GM19035 (cell line): Measurements from ENCODE around the gene DUSP9.

ENCODE experiments used
- ATAC-seq: cut with Tn5 transposase; IDR thresholded peaks from one replicate; pipeline ENCODE4 v1.9.1; 2021; ENCODE audit not compliant: unreplicated experiment

The DUSP9 gene

DNA sequence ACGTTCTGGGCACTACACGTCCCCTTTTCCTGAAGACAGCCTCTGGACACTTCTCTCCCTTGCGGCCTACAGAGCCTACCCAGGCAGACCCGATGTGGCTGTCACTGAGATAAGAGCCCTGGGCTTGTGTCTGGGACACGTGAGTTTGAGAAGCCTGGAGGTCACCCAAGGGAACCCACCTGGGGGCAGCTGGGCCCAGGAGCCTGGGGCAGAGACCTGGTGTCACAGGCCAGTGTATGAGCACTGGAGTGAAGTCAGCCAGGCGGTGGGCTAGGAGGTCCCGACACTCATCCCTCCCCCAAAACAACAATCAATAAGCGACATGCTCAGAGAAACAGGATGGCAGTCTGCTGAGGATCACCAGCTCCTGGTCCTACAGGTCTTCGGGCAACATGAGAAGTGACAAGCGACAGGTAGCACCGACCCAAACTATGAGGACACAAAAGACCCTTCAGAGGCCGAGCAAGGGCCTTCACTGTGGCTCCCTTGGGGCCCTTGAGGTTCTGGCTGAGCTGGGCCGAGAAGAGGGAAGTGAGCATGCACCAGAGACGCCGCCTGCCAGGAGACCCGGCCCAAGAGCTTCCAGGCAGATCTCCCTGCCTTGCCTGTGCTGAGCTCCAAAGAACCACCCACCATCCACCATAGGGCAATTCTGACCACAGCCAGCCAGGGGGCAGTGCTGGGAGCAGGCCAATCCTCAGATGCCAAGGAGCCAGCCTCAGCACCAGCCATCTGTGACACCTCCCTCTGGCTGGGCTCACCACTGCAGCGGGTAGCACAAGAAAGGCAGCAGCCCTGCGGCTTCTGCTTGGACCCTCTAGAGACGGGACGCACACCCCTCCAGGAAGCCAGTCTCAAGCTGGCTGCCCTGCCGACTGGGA is 11.0 kb upstream of the DUSP9 start:
- no peak for ATAC-seq

DNA sequence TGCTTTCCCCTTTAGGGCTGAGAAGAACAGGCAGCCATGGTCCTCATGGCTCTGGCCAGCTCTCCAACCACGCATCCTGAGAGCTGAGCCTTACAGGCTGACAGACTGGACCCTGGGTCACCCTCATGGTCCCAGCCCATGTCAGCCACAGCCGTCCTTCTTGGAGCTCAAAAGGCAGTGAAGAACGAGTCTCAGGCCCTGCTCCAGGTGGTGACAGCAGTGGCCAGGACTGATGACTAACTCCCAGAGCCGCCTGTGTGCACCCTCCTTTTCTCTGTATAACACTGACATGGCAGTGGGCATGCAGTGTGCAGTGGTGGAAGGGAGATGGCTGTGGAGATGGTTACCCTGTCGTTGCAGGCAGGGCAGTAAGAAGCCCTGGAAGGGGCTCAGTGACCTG is 10.3 kb upstream of the DUSP9 start:
- no peak for ATAC-seq

DNA sequence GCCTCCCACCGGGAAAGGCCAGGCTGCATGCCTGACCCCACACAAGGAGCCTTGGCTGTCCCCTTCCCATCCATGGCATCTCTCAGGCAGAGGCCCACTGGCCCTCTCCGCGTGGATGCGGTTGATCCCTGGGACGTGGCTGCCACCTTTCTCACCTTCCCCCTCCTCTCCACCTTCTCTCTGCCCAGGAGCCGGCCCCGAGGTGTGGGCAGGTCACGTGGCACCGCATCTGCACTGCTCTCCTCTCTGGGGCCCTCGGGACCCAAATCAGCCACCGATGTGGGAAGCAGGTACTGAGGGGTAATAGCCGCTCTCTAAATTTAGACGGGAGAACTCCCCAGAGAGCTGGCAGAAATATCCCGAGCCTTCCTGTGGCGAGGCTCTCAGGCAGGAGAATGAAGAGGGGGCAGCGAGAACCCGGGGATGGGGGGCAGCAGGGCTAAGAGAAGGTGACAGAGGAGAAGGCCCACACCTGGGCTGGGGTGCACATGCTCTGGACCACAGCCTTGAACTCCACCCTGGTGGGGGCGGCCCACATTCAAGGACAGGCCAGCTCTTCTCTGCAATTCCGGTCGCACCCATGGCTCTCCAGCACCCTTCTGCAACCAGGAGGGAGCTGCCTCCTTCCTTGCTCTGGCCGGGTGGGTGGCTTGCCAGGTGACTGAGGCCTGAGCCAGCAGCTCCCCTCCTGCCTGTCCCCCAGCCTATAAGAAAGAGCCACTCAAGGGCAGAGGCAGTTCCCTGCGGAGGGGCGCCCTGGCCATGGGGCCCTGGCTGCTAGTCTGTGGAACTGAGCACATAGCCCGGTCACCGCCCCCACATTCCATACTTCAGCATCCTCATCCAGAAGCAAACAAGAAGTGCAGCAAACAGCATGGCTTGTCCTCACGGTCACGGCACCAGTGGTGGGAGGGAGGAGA is 9.6 kb upstream of the DUSP9 start:
- ATAC-seq, result no peak

DNA sequence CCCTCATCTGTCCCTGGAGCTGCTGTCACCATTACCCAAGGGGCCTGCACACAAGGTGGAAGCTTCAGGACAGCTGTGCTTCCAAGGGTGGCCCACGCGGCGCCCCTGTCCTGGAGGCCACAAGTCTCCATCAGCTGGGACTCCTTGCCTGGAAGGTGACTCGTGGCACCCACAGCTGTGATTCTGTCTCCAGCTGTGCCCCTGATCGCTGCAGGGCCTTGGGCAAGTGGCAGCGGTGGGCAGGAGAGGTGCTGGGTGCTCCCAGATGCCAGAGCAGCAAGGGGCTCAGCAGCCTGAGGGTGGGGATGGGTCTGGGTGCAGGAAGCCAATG is 9.0 kb upstream of the DUSP9 start:
- no peak for ATAC-seq

DNA sequence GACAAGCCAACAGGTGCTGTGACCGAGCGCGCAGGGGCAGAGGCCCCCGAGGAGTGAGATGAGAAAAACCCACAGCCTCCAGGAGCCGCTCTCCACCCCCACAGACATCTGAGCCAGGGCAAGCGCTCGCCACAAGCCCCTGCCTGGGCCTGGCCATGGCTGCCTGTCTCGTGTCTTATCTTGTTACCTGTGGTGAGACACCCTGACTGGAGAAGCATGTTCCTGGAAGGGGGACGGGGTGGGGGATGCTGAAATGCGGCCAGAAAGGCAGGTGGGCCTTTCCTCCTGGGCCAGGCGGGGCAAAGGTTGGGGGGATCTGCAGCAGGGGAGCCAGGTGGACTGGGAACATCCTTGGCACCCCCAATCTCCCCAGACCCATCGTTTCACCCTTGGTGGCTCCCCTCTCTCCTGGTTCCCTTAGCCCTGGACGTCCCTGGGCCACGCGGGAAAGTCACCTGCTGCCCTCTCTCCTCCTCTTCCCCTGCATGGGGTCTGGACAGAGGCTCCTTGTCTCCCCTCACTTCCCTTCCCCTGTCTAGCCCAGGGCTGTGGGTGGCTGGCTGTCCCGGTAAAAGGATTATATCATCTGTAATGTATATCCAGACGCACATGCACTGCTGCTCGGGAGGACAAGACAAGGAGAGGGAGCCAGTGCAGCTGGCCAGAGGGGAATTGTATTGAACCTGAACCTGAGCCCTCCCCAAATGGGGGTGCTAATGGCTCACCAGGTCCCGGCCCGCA is 8.4 kb upstream of the DUSP9 start:
- no peak for ATAC-seq

DNA sequence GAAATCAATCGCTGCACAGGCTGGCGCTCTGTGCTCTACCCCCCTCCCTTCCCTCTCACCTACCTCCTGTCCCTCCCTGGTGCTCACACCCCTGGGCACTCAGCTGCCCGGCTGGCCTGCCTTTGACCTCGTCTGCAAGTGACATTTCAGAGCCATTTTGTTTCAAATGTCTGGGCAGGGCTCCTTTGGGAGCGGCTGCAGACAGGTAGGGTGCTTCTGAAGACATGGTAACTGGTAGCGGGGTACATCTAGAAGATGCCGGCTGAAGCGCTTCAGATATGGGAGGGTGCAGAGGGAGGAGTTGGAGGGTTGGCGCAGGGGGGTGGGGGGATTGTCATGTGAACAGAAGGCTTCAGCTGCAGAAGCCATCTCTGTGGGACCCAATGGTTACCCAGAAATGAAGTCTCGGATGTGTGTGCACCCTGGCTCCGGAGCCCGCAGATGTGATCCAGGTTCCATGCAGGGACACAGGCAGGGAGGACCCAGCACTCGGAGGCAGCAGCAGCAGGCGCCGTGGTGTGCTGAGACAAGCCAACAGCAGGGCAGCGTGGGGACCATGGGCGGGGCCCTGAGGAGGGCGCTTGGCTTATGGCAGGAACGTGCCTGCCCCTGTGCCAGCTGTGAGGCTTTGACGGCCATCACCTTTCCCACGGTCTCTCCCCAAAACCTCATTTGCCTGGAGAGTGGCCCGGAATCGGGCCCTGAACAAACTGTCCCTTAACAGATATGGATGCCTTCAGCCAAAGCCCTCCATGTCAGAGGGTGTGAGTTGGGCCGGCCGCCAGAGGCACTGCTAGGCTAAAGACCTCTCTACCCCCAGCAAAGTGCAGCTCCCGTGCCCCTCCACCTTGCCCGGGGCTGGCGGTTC is 7.6 kb upstream of the DUSP9 start:
- ATAC-seq, result no peak

DNA sequence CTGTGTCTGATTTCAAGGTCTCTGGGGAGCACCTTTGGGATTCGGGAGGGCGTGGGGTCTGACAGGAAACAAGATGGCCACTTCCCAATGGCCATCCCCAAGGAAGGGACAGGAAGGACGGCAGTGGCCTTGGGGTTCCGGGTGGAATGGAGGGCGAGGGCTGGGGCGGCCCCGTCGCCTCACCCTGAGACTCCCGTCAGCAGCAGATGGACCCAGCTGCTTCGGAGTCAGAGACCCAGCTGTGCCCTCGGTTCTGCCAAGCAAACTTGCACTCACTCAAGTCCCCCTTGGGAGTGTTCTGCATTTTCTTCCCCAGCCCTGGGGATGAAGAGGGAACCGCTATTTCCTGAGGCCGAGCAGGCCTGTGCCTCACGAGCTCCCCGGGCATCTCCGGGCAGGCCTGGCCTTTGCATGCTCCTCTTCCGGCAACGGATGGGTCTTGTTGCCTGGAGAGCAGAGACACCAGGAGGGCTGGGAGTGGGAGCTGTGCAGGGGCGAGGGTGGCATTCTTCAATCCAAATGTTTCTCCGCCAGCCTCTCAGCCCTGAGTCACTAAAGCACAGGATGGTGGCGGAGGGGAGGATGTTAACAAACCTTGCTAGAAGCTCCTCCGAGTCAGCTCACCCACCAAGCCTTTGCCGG is 6.8 kb upstream of the DUSP9 start:
- no peak for ATAC-seq

DNA sequence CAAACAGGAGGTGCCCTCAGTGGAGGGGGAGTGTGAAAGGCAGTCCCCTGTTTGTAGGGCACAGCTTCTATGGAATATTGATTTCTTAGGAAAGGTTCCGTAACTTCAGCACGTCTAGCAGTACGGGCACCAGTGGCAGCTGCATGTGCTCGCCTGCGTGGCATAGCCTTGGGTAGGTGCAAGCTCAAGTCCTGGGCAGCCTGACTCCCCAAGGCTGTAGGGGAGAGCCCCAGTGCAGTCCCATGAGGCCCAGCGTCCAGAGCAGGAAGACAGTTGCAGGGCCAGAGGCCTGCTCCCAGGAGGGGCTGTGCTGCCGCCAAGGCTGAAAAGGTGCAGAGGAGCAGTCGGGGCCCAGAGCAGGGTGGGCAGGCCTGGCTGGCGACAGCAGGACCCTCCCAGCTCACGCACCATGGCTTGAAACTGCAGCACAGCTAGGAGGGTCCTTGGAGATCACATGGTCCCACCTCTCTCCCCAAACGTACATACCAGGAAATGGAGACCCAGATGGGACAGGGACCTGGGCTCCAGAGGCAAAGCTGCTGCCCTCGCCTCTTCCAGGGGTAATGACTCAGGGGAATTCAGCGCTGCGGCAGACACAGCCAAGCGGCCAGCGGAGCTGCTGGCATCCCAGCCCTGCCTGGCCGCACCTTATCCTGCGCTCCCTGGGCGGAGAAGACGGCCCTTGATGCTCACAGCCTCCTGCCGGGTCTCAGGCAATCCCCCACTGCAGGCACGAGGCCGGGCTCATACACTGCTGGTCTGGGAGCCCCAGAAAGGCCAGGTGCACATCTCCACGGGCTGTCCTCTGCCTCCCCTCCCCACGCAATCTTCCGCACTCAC is 6.0 kb upstream of the DUSP9 start:
- no peak for ATAC-seq

DNA sequence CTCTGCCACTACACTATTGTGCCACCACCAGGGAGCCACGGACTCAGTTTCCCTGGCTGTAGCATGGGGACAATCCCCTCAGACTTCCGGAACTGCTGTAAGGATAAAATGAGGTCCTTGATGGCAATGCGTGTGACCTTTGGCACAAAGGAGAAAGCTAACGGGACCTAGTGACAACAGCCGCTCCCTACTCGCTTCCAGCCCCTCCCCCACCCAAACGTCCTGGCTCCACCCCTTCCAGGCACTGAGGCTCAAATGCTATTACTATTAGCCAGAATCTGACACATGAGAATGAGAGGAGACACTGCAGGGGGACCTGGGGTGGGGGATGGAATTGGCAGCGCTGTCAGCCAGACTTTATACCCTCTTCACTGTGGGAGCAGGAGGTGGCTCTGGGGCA is 5.4 kb upstream of the DUSP9 start:
- ATAC-seq, result no peak

DNA sequence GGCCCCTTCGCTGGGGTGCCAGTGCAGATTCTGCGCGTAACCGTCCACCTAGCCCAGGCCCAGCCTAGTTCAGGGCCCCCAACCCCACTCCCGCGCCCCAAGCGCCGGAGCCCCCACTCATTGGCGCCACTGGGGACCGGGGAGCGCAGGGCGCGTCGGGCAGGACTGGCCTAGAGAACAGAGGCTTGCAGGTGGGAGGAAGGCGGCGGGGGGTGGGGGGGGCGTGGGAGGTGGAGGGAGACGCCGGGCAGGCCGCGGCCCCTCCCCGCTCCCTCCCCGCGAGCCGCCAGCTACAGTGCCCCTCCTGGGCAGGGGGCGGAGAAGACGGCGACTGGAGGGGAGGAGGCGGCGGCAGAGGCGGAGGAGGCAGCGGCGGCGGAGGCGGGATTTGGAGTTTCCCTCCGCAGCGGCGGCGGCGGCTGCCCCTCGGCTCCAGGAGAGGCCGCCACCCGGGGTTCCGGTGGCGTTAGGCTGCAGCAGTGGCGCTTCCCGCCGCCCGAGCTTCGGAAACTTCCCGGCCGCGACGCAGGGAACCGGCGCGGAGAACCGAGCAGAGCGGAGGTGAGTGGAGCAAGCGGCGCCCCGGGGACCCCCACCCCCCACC is 4.8 kb upstream of the DUSP9 start:
- ATAC-seq, result no peak

DNA sequence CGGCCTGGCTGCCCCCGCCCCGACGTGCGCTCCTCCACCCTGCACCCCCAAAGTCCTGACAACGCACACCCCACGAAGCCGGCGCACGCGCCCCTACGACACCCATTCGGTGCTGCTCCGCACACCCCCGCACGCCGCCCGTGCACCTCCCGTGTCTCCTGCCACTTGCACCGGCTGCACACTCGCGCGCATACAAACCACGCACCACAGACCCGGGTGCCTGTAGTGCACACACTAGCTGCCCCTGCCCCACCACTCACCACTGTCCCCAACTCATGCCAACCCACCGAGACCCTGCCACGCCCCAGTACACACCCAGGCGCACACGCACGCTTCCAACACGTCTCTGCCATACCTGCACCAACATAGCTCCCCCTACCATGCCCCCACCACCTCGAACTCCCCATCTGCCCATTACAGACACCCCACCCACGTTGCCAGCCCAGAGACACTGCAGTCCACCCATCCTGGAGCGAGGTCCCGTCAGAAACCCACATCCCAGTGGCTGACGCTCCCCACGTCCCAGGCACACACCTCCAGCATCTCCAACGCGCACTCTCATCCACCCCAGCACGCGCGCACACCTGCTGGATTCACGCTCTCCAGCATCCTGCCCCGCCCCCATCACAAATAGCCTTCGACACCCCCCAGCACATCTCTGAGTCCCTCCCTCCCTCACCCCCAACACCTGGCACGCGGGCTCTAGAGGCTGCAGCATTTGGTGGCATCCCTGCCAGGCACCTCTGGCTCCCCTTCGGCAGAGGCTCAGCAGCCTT is 4.2 kb upstream of the DUSP9 start:
- ATAC-seq, result no peak

DNA sequence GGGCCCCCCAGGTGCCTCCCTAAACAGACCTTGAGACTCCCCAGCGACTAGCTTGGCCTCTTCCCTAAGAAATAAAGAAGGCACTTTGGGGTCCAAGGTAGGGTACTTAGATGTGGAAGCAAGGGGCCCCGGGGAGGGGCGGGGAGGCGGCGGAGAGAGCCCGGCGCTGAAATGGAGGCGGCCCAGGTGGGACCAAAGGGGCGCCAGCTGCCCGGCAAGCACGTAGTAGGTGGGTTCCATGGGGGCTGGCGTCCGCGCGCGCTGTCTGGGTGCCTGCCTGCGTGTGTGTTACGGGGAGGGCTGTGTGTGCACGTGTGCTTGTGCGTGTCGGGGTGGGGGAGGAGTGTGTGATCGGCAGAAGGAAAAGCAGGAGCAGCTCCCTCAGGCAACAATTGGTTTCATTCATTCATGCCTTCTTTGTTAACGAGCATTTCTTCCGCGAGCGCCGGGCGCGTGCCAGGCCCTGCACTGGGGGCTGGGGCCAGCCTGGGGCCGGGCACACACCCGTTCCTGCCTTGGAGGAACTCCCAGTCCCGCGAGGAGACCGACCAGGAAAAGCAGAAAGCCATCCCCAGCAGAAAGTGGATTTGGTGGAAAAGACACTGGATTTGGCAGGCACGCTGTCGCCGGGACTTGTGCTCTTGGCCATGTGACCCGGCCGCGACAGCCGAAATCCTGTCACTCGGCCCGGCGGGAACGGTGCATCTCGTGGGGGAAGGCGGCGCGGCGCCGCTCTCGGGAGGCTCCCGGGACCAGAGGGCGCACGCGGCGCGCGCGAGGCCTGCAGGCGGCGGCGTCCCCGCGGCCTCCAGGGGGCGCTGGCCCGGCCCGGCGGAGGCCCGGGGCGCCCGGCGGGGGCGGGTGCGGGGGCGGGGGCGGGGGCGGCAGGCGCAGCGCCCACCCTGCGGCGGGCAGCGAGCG is 3.3 kb upstream of the DUSP9 start:
- ATAC-seq, result no peak

DNA sequence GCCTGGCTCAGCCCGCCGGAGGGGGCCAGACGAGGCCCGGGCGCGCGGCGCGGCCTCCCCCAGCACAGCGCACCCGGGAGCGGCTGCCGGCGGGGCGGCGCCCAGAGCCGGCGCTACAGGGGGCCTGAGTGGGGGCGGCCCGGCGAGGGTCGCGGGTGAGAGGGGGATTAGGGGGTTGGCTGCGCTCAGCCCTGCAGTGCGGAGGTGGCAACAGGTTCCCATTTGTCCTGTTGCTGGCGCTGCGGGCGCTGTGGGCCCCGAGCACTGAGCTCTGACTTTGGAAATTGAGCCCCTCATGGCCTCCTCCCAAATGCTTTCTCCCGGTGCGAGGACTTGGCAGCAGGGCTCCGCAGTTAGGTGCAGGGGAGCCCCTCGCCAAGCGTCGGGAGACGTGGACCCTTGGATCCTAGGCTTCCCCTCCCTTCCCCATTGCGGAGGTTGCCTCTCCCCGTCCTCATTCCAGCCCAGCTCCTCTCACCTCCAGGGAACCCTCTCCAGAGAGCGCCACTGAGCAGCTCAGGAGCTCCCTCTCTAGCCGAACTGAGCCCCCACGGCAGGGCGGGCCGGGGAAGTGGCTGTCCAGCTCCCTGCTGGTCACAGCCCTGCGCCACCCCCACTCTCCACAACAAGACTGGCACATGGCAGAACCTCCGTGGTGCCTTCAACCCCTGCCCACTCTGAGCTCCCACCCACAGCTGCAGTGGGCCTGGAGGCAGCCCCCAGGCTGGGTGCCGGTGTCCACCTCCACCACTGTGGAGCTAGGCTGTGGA is 2.5 kb upstream of the DUSP9 start:
- no peak for ATAC-seq

DNA sequence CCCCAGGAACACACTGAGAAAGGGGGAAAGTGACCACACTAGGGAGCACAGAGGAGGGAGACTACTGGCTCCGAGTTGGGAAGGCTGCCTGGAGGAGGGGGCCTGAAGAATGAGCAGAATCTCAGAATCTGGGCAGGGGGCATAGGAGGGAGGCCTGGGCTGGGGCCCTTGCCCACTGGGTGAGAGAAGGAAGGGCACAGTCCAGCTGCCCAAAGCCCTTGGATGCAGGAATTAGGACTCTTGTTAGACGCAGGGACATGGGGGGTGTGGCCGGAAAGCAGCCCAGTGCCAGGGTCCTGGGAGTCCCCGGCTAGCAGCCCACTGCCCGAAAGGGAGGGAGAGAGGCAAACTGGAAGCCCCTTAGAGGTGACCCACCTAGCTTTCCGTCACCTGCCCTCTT is 1.9 kb upstream of the DUSP9 start:
- no peak for ATAC-seq

DNA sequence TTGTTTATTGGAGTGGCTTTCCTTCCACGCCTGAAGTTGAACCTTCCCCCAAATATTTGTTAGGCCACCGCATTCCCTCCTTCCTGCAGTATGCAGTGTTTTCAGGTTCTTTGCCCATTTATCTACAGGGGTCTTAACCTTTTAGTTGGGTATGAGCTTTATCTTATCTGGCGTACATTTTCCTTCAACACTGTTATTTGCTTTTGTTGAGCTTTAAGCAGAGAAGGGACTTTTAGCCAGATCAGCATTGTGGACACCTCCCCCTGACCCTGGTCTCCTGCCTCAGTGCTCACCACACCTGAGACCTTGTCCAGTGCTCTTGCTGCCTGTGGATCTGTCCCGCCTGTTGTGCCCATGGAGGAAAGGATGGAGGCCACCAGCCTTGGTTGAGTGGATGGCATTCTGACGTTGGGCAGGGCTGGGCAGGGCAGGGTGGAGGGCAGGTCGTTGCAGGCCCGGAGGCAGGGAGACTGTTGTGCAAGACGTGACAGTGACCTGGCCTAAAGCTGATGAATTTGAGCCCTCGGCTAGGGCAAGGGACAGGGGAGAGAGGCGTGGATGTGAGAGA is 998 bp upstream of the DUSP9 start:
- no peak for ATAC-seq
